Myocyte (in vitro differentiated cells): ENCODE measurements around the gene KRT35. TPM values are rescaled to one million over a fixed set of nuclear protein-coding genes. Genes with fewer than 3 reads are reported as not detected.

ENCODE experiments used
- DNase-seq: peaks from one replicate; pipeline ENCODE4 v3.0.0-alpha.2; 2012; ENCODE audit warnings: low read depth
- total RNA-seq: library from RNA; depleted of rRNA; stranded (reverse); fragments of >200 nt; gene quantifications from 2 replicates; pipeline ENCODE4 v1.2.3, GENCODE V29; 2014

Gene KRT35
- total RNA-seq, 1 donor from 2014 or later = not detected

DNA sequence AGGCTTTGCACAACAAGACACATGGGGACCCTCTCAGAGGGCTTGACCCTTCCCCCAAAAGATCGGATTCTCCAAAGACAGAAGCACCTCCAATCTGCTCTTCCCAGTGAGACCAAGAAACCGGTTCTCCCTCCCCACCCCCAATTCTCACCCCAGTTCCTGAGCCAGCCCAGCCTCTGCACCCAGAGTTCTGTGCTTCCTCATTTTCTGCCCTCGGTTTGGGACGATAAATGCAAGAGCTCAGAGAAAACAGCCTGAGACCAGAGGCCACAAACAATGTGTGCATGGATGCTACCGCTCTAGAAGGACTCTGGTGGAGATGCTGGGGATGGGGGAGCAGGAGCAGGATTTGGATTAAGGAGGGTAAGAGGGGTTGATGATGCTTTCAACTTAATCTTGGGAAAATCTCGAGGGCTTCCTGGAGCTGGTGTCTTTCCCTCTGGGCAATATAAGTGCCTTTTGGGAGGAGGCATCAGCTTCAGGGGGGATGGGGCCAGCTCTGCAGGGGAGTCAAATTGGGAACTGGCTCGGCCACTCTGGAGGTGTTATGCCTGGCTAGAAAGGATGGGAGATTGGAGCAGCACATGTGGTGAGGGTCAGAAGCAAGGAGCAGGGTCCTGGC is 31.7 kb upstream of the KRT35 start:
- no peak for DNase-seq

DNA sequence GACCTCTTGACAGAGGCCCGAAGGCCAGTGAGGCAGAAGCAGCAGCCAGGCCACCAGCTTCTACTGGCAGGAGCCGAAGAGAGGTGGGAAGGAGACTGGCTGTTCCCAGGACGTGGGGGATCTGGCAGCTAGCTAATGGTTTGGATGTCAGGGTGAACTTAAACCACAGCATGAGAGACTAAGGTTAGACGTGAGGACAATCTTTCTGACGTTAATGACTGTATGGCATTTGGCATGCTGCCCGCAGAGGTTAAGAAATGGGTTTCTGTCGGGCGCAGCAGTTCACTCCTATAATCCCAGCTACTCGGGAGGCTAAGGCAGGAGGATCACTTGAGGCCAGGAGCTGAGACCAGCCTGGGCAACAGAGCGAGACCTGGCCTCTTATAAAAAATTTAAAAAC is 30.8 kb upstream of the KRT35 start:
- no peak for DNase-seq

DNA sequence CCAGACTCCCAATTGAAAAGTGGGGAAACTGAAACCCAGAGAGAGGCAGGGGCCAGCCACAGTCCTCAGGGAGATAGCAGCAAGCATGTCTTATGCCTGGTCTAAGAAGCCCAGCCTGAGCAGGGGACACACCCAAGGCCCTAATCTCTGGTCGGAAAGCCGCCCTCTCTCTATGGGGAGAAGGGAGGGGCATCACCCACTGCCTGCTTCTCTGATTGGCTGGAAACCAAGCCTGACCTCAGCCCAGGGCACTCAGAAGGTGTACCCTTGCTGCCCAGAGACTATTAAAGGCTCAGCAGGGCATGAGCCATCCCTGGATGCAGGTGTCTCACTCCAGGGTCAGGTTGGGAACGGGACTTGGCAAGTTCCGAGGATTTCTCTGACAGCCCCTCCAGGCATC is 30.2 kb upstream of the KRT35 start:
- DNase-seq = no peak

DNA sequence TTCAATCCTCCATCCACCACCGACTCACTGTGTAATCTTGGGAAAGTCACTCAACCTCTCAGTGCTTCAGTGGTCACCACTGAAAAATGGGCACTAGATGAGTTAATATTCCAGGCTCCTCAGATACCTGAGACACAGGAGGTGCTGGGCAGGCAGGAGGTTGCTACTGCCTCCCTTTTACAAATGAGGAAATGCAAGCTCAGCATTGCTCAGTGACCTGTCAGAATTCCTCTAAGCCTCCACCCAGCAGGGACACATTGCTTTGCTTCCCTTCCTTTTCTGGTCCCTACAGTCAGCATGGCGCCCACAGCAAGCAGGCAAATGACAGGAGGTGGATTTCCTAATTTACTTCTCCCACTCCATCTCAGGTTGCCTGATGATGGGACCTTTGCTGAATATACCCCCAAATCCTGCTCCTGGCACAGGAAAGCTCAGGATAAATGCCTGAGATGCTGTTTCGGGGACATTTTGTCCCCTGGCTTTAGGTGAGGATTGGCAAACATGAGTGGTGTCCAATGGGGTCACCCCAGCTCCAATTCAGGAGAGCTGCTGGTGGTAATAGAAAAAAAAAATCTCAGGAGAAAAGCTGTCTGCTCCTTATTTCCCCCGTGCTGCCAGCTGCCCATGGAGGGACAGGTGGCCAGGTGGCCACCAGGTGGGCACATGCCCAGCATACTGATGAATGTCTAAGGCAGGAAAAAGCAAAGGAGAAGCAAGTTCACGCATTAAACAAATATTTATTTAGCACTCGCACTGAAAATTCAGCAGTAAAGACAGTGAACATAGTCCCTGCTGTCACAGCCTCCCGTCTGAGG is 29.5 kb upstream of the KRT35 start:
- DNase-seq = no peak

DNA sequence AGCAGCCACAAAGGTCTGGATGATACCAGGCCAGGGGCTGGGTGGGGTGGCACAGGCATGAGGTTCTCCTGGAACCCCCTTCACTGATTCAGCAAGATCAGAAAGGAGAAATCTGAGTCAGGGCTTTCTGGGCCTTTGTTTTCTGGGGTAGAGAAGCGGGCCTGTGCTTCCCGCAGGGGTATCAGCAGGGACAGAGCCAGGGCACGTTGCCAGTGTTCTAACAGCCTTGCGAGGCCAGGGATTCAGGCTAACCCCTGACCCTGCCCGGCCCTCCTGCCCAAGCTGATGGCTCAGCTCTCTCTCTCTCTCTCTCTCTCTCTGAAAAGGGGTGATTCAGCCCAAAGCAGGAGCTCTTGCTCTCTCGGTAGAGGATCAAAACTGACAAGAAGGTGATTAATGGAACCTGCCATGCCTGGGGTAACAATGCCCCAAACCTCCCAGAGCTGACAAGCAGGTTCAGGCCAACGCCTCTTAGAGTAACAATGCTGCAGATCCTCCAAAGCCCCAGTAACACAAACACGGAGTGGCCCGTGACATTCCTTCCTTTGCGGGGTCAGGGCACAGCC is 26.4 kb upstream of the KRT35 start:
- DNase-seq = no peak

DNA sequence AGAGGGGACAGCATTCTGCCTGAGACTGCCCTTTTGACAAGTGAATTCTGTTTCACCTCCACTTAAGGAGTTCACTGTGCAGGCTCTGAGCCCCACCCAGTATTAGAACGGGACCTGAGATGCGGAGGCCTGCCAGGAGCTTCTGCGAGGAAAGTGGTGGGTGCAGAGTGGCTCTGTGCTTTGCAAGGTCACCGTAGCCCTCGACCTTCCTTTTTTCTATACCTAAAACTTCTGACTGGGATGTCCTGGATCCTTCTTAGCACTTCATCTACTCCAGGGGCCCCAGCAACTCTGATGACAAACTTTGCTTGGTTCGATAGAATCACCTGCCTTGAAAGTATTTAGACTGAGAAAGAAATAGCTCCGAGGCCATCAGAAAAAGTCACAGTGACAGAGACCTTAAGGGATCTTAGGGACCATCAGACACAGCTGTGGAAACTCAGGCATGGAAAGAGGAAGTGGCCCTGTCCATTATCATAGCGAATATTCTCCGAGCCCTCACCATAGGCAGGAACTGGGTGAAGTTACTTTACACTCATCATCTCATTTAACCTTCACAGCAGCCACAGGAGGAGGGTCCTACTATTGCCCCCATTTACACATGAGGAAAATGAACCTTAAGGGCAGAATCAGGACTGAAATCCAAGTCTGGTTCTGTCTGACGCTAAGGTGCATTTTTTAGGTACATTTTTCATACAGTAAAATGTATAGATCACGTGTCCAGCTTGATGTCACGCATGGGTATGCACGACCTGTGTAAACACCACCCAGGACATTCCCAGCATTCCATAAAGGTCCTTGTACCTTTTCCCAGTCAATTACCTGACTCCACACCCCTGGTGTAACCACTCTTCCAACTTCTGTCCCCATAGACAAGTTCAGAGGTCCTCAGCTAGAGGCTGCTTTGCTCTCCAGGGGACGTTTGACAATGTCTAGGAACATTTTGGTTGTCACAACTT is 25.1 kb upstream of the KRT35 start:
- DNase-seq = no peak

DNA sequence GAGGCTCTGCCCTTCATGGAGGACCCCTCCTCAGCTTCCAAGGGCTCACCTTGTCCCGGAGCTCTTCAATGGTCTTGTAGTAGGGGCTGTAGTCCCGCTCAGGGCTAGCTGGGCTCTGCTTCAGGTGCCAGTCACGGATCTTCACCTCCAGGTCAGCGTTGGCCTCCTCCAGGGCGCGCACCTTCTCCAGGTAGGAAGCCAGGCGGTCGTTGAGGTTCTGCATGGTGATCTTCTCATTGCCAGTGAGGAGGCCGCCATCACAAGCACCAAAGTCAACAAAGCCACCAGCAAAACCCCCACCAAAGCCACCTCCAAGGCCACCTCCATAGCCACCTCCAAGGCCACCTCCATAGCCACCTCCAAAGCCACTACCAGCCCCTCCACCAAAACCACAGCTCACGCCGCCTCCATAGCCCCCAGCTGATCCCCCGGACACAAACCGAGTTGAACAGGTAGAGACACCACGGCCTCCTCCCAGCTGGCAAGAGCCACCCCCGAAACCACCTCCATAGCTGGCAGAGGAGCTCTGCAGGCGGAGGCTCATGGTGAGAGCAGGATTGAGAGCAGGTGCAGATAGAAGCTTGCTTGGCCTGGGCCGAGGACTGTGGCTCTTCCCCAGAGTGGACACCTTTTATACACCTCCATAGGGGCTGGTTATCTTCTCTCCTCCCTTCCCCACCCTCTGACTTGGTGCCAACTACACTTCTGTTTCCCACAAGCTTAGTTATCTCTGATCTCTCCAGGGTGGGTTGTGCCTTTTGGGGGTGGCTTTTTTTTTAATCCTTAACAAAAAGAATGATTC is 24.3 kb upstream of the KRT35 start, which contains the start of gene KRT13:
KRT13 (minus strand) TSS at position 606 of the 802 bp plus-strand sequence; CDS start at position 544, 62 bp downstream.
- no peak for DNase-seq

DNA sequence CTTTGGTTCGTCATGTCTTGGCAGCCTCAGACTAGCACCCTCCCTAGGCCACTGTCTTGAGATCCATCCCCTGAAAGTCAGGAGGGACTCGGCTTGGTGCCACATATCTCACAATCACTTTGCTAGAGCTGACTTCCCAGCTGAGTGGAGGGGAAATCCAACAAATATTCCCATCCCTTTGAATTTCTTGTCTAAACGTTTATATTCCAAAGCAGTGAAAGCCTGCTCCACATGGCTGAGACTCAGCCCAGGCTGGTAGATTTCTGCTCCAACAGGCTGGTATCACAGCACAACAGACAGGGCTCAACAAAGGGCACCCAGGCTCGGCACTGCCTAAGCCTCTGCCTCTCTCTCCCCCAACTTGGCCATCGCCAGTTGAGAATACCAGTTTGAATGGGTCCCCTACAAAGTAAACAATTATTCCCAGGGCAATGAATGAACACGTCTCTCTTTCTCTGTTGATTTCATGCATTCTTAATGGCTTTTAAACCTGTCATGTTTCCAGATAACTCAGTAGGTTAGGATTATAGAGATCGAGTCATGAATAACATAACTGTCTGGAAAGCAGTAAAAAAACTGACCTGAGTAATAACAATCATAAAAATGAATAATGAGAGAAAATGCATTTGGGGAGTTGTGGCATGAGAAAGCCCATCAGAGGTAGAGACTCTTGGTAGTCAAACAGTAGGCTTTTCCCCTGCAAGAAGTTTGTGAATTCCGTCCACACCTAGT is 23.5 kb upstream of the KRT35 start:
- no peak for DNase-seq

DNA sequence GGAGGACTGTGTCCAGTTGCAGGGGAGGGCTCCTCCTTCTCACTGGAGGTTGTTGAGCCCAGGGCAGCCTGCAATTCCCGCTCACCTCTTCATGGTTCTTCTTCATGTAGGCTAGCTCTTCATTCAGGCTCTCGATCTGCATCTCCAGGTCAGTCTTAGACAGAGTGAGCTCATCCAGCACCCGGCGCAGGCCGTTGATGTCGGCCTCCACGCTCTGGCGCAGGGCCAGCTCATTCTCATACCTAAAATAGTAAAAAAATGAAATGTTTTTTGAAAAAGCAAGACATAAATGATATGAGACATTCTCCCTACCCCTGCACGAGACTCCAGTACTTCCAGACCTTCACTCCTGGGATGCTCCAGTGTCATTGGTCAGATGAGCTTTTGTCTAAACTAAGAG is 22.3 kb upstream of the KRT35 start:
- no peak for DNase-seq

DNA sequence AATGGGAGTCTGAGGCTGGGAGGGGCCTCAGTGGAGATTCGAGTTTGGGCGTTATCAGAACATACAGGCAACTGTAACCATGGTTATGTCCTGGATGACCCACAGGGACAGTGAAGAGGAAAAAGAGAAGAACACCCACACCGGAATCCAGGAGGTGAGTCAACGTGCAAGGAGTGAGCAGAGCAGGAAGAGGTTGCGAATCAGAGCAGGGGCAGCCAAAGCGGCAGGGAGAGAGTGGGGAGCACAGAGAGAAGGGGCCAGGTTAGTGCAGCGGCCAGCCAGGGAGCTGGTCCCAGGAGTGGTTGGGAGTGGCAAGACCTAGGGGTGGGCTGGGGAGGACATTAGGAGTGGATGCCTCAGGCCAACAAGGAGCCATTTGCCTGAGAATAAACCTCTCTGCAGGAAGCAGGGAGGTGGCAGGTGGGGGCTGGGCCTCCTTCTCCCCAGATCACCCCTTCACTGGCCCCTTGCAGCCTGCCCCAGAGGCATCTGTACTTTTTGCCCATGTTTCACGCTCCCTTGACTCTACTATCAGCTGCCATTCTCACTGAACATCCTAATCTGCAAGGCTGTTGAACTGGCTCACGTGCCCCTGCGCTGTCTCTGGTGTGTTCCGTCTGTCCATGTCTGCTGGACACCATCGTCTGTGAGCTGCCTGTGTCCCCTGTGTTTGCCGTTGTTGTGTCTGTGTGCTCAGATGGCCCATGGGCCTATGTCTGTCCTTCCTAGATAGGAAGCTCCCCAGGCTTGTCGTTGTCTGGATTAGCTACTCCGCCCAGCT is 19.4 kb upstream of the KRT35 start:
- no peak for DNase-seq

DNA sequence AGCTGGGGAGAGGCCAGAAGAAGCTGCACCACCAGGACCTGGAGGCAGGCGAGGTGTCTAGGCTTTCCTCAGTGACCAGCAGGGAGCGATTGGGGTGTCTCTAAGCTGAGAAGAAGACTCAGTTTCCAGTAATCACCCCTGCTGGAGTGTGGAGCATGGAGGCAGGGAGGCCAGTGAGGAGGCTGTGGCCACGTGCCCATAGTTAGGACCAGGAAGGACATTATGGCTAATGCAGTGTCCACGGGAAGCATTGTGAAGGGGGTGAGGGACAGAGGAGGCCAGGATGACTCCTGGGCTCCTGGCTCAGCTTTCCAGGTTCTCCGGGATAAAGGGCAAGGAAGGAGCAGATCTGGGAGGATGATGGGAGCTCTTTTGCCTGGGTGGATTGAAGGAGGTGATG is 18.8 kb upstream of the KRT35 start:
- DNase-seq = no peak

DNA sequence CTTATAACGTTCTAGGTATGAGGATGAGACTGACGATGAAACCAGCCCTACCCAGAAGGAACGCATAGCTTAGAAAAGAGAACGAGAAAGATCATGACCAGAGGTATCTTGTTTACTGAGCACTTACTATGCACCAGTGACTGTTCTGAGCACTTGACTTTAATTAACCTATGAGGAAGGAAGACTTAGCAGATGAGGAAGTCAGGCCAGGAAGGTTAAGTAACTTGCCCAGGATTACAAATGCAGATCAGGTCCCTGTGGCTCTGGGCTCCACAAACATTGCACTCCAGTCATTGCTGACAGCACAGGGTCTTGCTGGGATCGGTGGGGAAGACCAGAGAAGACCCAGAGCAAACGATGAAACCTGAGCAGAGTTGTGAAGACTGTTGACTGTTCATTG is 17.3 kb upstream of the KRT35 start:
- no peak for DNase-seq

DNA sequence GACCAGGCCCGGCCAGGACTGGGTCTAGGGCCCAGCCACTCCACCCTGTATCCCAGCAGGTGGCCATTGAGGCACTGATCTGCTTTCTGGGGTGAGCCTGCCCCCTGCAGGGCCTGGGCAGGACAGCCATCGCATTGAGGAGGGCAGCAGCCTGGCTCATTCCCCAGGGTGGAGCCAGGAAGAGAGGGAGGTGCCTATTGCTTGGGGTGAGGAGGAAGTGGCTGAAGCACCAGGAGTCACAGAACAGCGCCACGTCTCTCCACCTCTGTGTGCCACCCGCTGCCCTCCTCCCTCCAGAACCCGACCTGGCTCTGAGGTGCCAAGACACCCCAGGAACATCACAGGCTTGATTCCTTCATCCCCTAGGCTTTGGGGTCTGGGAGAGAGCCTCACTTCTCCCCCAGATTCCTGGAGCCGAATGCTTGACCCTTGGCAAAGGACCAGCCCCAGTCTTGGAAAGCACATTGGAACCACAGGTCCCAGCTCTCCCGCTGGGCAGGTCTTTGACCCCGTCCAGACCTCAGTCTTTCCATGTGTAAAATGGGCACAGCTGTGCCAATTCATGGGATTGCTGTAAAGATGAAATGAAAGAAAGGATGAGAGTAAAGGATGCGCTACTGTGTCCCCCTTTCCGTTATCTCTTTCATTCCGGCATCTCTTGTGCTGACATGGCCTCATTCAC is 16.0 kb upstream of the KRT35 start:
- peak; percentile 70 for DNase-seq

DNA sequence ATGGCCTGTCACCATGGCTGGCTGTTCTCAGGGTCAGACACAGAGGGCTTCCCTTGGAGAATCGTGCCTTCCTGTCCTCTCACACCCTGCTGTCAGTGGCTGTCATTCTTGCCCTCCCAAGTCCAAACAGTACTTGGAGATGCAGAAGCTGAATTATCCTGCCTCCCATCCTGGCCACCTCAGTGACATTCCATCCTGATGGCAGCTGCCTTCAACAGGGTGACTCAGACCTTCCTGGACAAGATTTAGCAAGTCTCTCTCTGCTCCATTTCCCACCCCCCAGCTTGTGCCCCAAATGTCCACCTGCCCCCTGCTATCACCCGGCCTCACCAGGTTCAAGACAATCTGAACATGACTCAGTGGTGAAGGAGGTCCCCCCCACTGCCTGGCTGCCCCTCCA is 13.6 kb upstream of the KRT35 start:
- peak; percentile 84 for DNase-seq

DNA sequence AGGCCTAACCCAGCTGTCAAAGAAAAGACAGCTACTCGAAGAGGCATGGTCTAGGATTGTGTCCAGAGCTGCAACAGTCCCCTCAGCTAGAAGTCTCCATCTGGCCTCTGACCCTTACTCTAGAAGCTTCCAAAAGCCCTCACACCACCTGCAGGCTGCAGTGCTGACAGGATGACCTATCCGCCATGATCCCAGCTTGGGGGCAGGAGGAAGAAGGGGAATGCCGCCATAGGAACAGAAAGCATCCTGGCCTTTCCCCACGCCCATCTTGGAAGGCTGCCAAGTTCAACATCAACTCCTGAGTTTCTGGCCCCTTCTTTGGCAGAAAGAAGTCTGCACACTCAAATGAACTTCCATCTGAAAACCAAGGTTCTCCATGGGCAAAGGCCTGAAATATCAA is 11.8 kb upstream of the KRT35 start:
- peak; percentile 16 for DNase-seq

DNA sequence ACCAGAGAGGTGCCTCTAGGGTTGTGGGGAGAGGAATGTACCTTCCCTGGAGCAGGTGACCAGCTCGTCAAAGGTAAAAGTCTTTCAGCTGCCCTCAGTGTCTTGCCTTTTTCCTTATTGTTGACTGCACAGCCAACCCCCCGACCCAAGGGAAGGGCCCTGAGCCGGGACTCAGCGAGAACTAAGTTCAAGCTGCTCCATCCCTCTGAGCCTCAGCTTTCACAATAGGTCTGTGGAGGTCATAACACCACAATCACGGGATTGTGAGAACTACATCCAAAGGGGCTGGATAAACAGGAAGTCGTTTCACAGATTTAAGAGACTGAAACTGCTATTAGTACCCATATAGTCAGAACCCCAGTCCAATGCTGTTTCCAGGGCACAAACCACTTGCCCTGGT is 11.4 kb upstream of the KRT35 start:
- no peak for DNase-seq

DNA sequence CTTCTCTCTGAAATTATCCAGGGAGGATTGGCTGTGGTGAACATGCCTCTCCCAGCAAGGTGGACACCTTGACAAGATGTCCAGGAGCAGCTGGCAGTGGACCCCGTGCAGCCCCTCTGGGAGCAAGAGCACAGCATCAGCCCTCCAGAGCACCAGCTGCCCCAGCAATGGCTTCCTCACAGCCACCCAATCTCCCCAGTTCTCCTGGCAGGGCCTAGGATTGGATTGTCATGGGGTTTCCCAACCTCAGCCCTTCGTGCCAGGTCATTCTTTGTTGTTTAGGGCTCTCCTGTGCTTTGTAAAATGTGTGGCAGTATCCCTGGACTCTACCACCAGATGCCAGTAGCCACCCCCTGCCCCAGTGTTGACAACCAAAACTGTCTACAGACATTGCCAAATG is 10.5 kb upstream of the KRT35 start:
- DNase-seq = no peak
